NCI-H446 treated with DMSO at 0.1 percent for 48 hours (cell line): ENCODE data around the gene CPLX3.

Source experiments
- DNase-seq: peaks from one replicate; lab custom pipeline; 2025; lab: John Stamatoyannopoulos, UW

Gene CPLX3

DNA sequence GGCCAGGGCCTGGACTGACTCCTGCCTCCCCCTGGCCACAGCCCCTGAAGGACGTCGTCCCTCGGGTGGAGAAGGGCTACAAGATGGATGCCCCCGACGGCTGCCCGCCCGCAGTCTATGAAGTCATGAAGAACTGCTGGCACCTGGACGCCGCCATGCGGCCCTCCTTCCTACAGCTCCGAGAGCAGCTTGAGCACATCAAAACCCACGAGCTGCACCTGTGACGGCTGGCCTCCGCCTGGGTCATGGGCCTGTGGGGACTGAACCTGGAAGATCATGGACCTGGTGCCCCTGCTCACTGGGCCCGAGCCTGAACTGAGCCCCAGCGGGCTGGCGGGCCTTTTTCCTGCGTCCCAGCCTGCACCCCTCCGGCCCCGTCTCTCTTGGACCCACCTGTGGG lies 24.1 kb upstream of the CPLX3 start:
- DNase-seq, result no peak

DNA sequence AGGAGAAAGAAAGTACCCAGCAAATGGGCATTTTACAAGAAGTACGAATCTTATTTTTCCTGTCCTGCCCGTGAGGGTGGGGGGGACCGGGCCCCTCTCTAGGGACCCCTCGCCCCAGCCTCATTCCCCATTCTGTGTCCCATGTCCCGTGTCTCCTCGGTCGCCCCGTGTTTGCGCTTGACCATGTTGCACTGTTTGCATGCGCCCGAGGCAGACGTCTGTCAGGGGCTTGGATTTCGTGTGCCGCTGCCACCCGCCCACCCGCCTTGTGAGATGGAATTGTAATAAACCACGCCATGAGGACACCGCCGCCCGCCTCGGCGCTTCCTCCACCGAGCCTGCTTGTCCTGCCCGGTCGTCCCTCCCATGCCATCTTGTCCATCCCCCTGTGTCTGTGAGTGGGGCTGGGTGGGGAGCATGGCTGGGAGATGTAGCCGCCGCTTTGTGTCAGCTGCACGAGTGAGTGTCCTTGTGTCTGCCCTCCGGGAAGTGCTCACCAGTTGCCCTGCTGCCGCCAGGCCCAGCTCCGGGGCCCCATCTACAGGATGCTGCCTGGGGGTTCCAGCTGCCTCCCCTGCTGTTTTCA lies 23.5 kb upstream of the CPLX3 start:
- no peak for DNase-seq

DNA sequence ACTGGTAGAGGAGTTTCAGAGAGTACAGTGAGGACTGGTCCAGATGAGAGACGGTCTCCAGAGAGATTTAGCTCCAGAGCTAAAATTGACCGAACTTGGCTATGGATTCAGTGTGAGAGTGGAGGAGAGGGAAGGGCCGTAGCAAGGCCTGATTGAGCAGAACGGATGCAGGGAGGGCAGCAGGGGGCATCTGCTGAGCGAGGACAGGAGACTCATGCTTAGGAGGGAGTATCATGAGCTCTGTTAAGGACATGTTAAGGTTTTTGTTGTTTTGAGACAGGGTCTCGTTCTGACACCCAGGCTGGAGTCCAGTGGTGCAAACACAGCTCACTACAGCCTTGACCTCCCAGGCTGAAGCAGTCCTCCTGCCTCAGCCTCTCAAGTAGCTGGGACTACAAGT lies 21.5 kb upstream of the CPLX3 start:
- DNase-seq, result no peak

DNA sequence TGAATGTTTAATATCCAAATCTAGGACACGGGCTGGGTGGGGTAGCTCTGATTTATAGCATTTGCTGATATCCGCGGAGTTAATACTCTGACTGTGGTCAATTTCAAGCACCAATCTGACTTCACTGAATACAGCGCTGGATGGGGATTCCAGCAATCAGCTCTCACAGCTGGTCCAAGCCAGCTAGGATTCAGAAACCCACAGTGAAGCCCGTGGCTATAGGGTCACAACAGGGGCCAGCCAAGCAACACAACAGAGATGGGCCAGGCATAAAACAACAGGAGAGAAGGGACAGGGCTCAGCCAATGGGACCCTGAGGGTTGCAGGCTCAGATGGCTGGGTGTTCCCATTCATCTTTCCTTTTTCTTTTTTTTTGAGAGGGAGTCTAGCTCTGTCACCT lies 19.1 kb upstream of the CPLX3 start:
- no peak for DNase-seq

GRCh38 chr15:74808078-74808839 lies 18.2 kb upstream of the CPLX3 start:
- no peak for DNase-seq

DNA sequence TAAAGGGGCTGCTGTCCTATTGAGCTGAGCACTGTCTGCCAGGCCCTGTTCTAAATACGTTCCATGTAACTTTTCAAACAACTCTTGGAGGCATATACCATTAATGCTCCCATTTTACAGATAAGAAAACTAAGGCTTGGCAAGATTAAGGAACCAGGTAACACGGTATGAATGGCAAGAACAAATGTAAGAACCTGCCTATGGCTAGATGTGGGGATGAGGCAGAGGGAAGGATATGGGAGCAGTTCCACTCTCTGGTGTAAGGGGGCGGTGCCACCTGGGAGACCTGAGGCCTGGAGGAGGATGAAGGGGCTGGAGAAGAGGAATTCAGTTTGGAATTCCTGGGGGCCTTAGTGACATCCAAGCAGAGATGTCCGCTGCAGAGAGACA lies 17.6 kb upstream of the CPLX3 start:
- DNase-seq, result no peak

DNA sequence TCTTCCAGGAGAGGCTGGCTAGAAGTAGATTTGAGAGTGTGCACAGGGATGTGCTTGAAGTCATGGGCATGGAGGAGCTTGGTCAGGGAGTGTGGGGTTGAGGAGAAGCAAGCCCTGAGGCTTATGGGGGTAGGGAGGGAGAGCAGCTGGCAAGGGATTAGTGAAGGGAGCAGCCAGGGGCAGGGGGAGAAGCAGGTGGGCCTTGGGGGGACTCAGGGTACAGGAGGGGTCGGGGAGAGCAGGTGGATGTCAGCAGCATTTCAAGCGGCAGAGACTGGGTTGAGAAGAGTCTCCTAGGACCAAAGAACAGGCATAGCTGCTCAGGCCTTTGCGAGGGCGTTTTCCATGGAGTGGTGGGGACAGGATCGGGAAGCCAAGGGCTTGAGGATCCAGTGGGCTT lies 17.2 kb upstream of the CPLX3 start:
- no peak for DNase-seq

DNA sequence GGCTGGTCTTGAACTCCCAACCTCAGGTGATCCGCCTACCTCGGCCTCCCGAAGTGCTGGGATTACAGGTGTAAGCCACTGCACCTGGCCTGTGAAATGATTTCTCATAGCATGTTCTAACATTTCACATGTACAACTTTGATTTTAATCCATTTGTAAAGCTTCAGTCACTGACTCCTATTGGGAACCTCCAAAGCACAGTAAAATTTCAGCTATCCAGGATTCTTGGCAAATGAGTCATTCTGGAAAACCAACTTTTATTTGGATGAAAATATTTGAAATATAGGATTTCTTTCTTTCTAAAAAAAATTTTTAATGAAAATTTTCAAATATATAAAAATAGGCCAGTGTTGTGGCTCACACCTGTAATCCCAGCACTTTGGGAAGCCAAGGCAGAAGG lies 16.5 kb upstream of the CPLX3 start:
- no peak for DNase-seq

DNA sequence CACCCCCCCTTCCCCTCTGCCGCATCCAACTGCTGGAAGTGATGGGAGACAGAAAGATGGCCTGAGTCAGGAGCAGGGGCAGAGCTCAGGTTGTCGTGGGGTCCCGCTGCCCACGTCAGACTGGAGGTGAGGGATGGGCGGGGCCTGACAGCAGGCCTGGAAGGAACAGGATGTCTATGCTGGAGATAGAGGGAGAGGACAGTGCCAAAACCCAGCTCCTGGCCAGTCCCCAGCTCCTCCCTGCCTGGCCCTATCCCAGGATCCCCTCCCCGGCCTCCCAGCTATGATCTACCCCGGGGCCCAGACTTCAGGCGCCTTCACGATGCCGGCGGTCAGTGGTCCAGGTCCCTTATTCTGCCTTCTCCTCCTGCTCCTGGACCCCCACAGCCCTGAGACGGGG lies 13.9 kb upstream of the CPLX3 start, which contains the start of gene LMAN1L:
TSS of gene LMAN1L (plus strand) at position 303 of the 400 bp plus-strand sequence. CDS start at position 323, 20 bp downstream.
- peak; percentile 51 for DNase-seq

DNA sequence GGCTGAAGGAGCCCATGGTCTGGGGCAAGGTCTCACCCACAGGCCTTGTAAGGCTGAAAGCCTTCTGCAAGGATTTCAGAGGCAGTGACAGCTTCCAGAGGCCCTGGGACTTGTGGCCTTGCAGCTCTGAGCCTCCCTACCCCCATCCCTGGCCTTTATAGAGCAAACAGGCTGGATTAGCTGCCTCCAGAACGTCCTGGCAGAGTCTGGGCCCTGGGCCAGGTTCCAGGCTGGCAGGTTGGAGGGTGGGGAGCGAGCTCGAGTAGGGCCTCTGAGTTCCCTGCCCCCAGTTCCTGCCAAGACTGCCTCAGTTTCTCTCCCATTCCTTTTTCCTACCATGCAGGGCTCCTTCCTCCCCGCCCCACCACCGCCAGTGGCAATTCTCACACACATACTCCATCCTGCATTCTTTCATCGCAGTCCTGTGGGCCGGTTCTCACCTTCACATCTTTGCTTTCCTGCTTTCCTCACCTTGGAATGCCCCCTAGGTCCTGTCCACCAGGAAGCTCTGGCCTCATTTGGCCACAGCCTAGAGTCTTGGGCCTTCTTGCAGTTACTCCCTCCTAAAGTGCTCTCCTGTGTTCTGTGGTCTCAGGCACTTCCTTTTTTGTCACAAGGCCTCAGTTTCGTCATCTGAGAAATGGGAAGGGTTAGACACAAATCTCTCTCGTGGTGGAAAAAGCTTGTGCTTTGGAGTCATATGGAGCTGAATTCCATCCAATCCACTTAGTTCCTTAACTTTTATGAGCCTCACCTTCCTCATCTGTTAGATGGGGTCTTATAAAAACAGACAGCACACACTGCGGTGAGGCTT lies 11.1 kb upstream of the CPLX3 start:
- peak; percentile 58 for DNase-seq

DNA sequence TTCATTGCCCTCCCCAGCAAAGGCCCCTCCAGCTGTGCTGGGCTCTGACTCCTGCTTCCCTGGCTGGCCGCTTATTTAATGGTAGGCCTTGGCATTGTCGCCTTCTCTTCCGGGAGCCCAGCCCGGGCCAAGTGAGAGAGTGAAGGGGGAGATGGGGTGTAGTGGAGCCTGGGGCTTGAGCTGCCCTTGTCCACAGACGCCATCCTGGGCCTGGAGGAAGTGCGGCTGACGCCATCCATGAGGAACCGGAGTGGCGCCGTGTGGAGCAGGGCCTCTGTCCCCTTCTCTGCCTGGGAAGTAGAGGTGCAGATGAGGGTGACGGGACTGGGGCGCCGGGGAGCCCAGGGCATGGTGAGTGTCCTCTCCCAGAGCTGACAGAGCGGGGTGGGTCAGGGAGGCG lies 10.5 kb upstream of the CPLX3 start:
- DNase-seq, result no peak

- DNase-seq, result peak; percentile 19
Observed at GRCh38 chr15:74816624-74817369, 9.6 kb upstream of the CPLX3 start.

DNA sequence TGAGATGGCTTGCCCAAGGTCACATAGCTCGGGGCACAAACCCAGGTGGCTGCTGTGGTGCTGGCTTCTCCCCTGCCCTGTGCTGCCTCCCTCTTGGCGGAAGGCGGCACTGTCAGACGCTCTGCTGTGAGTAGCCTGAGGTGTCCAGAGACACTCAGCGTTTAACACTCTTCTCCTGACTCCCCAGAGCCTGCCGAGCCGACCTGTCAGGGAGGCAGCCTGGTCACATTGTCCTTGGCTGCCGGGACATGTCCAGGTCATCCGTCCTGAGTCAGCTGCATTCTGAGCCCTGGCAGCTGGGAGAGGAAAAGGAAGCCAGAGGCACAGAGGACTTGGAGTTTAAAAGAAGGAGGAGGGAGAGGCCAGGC lies 9.1 kb upstream of the CPLX3 start:
- no peak for DNase-seq

DNA sequence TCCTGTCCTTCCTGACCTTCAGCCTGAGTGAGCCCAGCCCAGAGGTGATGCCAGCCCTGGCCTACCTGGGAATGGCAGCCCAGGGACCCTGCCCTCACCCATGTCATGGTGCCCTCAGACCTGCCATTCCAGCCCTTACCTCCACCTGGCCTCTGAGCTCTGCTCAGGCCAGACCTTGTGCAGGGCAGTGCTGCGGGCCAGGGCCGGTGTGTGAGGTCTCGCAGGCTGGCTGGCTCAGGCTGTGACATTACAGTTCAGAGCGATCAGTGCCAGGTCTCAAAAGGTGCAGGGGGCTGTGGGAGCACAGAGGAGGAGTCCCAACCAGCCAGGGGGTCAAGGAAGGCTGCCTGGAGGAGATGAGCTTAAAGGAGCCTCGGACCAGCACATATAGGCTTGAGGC lies 6.4 kb upstream of the CPLX3 start:
- no peak for DNase-seq

DNA sequence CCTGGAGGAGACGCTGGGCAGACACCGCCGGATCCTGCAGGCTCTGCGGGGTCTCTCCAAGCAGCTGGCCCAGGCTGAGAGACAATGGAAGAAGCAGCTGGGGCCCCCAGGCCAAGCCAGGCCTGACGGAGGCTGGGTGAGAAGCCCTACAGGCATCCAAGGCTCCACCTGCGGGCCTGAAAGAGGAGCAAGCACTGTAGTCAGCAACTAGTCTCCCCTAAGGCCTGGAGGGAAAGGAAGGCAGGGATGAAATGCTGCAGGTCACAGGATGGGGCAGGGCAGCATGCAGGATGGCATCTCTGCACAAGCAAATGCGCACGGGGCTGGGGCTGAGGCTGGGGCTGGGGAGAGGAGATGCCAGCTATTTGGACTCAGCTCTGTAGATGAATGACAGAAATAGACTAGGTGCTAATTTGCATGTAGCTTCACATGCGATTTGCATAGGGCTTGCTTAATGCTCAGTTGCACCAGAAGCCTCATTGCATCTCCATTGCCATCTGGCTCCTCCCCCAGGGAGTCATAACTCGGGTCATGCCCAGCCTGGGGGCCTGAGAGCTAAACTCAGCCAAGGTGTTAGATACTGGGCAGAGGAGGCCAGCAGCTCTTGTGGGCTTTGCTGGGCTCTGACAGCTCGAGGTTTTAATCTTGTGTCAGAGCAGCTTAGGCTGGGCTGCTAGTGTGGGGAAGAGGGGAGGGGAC lies 5.2 kb upstream of the CPLX3 start:
- peak; percentile 55 for DNase-seq

DNA sequence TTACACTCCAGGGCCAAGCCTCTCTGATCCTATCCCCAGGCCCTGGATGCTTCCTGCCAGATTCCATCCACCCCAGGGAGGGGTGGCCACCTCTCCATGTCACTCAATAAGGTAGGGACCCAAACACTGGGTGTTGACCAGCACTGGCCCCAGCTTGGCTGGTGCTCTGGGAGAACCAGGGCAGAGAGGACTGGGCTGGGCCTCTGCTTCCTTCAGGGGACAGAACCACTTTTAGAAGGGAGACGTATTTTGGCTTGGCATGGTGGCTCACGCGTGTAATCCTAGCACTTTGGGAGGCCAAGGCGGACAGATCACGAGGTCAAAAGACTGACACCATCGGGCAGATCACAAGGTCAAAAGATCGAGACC lies 4.7 kb upstream of the CPLX3 start:
- DNase-seq, result no peak

- DNase-seq, result no peak
Observed at GRCh38 chr15:74822233-74822632, 4.2 kb upstream of the CPLX3 start.

GRCh38 chr15:74823324-74823723 lies 3.1 kb upstream of the CPLX3 start:
- no peak for DNase-seq

DNA sequence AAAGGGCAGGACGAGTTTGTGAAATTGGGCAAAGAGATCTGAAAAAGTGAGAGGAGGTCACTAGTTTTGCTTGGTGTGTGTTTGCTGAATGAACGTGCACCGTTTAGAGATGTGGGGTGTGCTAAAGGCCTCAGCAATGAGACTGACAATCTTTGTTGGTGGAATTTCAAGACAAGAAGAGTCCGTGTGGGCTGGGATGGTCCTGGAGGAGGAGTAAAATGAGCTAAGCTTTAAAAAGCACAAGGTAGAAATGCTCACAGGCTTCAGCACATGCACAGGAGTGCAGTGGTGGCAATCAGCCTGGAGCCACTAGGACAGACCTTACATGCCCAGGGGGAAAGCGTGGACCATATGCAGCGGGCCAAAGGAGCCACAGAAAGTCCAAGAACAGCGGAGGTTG lies 1.5 kb upstream of the CPLX3 start:
- no peak for DNase-seq

DNA sequence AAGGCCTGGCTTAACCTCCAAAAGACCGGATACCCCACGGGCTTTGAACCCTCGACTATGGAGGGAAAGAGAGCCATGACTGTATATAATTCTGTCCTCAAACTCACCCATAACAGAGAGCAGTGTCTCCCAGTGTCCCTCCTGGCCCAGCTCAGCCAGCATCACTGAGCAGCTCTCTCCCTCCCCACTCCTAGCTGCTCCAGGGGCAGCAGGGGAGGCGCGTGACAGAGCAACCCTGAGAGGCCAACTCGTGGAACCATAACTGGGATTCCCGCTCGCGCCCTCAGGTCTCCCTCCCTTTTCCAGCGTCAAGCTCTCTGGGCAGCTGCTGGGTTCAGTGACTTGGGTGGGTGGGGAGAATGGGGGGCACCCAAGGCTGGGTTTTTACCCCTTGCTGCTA lies 561 bp upstream of the CPLX3 start:
- DNase-seq, result no peak

DNA sequence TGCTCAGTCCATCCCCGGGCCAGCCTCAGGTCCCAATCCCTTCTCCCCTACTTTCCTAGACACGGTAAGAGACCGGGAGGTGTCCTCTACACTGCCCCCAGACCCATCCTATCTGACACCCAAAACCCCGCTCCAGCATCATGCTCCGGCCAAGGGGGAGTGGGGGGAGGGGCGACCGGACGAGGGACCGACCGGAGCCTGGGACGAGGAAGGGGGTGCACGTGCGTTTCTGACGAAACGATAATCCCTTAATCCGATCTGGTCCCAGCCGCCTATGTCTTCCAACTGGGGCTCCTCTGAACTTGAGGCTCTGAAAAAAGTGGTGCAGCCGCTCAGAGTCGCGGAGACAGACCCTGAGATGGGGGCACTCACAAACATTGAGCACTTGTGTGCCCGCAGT lies 494 bp downstream of the CPLX3 start:
- DNase-seq, result no peak

- no peak for DNase-seq
Observed at GRCh38 chr15:74827614-74828013, 1.2 kb downstream of the CPLX3 start.
